Fibroblast of lung (primary cell): ENCODE data around the gene PDCD10.

Source experiments
- EZH2 ChIP-seq: IDR thresholded peaks from 2 replicates; pipeline ENCODE4 v1.5.1; 2012; ENCODE audit warnings: low read length, control low read depth, mild to moderate bottlenecking; ENCODE audit errors: missing control alignments
- TF ChIP-seq, protein P1 (sequence below), 2 donors: IDR thresholded peaks in 1 of 2; conservative IDR thresholded peaks in 1 of 2; 1 replicate in 1 of 2; 2 replicates in 1 of 2; pipeline ENCODE4 v1.5.1; 2011 to 2012; ENCODE audit warnings: low read length in 2 of 2, control low read depth in 1 of 2, inconsistent platforms in 1 of 2, low read depth in 1 of 2, mild to moderate bottlenecking in 1 of 2

DNA sequence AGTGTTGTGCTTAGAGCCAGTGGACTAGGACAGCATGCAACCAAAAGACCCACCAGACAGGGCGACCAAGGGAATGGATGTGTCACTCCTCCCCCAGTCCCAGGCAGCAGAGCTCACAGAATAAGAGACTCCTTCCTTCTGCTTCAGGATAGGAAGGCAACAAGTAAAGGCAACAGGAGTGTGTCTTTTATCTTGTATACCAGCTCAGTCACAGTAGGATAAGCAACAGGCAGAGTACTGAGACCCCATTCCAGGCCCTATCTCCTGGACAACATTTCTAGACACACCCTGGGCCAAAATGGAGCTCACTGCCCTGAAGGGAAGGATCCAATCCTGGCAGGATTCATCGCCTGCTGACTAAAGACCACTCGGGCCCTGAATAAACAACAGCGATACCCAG lies 25.0 kb downstream of the PDCD10 start:
- TF ChIP-seq, protein P1, sequence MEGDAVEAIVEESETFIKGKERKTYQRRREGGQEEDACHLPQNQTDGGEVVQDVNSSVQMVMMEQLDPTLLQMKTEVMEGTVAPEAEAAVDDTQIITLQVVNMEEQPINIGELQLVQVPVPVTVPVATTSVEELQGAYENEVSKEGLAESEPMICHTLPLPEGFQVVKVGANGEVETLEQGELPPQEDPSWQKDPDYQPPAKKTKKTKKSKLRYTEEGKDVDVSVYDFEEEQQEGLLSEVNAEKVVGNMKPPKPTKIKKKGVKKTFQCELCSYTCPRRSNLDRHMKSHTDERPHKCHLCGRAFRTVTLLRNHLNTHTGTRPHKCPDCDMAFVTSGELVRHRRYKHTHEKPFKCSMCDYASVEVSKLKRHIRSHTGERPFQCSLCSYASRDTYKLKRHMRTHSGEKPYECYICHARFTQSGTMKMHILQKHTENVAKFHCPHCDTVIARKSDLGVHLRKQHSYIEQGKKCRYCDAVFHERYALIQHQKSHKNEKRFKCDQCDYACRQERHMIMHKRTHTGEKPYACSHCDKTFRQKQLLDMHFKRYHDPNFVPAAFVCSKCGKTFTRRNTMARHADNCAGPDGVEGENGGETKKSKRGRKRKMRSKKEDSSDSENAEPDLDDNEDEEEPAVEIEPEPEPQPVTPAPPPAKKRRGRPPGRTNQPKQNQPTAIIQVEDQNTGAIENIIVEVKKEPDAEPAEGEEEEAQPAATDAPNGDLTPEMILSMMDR (conservative IDR thresholded peaks at IDR 0.05 in 1 of 2, IDR thresholded peaks at IDR 0.05 in 1 of 2; ENCODE audit: low read depth in 1 of 2, low read length in 2 of 2), result no peak
- no peak for TF ChIP-seq EZH2
